CD14-positive monocyte (primary cell): ENCODE results near the gene SLMAP. TPM values are rescaled to one million over a fixed set of nuclear protein-coding genes. Genes with fewer than 3 reads are reported as not detected.

Experiments used
- DNase-seq, 3 donors: peaks; one replicate each; pipeline ENCODE4 v3.0.0-alpha.2; 2011 to 2022
- H2AFZ ChIP-seq: 2 replicates; pipeline ENCODE4 v1.6.0; 2012; ENCODE audit warnings: mild to moderate bottlenecking, low read depth, low read length, inconsistent platforms; ENCODE audit not compliant: insufficient read depth, poor library complexity, severe bottlenecking
- H3K27ac ChIP-seq, 2 donors: 1 replicate in 1 of 2; 2 replicates in 1 of 2; pipeline ENCODE4 v1.5.1; 2012 to 2013; ENCODE audit warnings: low read length in 2 of 2, control low read depth in 1 of 2, inconsistent platforms in 1 of 2, low read depth in 1 of 2, mild to moderate bottlenecking in 1 of 2
- H3K27me3 ChIP-seq, 2 donors: one replicate each; pipeline versions ENCODE4 v1.6.0 to v1.6.1; 2011 to 2013; ENCODE audit warnings: low read length in 2 of 2; ENCODE audit not compliant: control insufficient read depth in 2 of 2, insufficient read depth in 2 of 2
- H3K36me3 ChIP-seq, 2 donors: replicated peaks in 1 of 2; 1 replicate in 1 of 2; 2 replicates in 1 of 2; pipeline versions ENCODE4 v1.5.1 to v1.6.1; 2012 to 2013; ENCODE audit warnings: low read length in 2 of 2, control low read depth in 1 of 2, inconsistent platforms in 1 of 2, mild to moderate bottlenecking in 1 of 2; ENCODE audit not compliant: insufficient read depth in 2 of 2, control insufficient read depth in 1 of 2
- H3K4me1 ChIP-seq, 2 donors: 1 replicate in 1 of 2; 2 replicates in 1 of 2; pipeline versions ENCODE4 v1.5.1 to v1.6.1; 2012 to 2013; ENCODE audit warnings: low read length in 2 of 2, control low read depth in 1 of 2, inconsistent platforms in 1 of 2, mild to moderate bottlenecking in 1 of 2, moderate library complexity in 1 of 2; ENCODE audit not compliant: insufficient read depth in 2 of 2, control insufficient read depth in 1 of 2
- H3K4me2 ChIP-seq: replicated peaks from 2 replicates; pipeline ENCODE3; 2012; ENCODE audit warnings: low read length, moderate library complexity, mild to moderate bottlenecking; ENCODE audit not compliant: poor library complexity, severe bottlenecking; ENCODE audit errors: extremely low read depth
- H3K4me3 ChIP-seq, 3 experiments: fragments of 200-600 bp in 1 of 3; sonication (generic) in 1 of 3; replicated peaks in 1 of 3; 1 replicate in 2 of 3; 2 replicates in 1 of 3; pipeline ENCODE4 v1.5.1; 2011 to 2013; ENCODE audit warnings: low read length in 3 of 3, mild to moderate bottlenecking in 3 of 3, control low read depth in 2 of 3, low read depth in 2 of 3, inconsistent platforms in 1 of 3, moderate library complexity in 1 of 3
- H3K79me2 ChIP-seq: 2 replicates; pipeline ENCODE4 v1.6.0; 2012; ENCODE audit warnings: mild to moderate bottlenecking, control low read depth, inconsistent platforms, low read length, moderate library complexity; ENCODE audit not compliant: insufficient read depth
- H3K9ac ChIP-seq: 2 replicates; pipeline ENCODE4 v1.6.0; 2017; ENCODE audit warnings: low read length, mild to moderate bottlenecking; ENCODE audit not compliant: insufficient read depth, poor library complexity, severe bottlenecking
- H3K9me3 ChIP-seq, 2 donors: replicated peaks in 1 of 2; 1 replicate in 1 of 2; 2 replicates in 1 of 2; pipeline versions ENCODE4 v1.5.1 to v1.6.1; 2012 to 2013; ENCODE audit warnings: low read length in 2 of 2, control low read depth in 1 of 2; ENCODE audit not compliant: control insufficient read depth in 1 of 2, insufficient read depth in 1 of 2
- H4K20me1 ChIP-seq: 2 replicates; pipeline ENCODE4 v1.6.0; 2012; ENCODE audit warnings: mild to moderate bottlenecking, low read length, control low read depth, moderate library complexity; ENCODE audit not compliant: insufficient read depth
- H3K27ac Mint-ChIP-seq, 7 donors: one replicate each; pipeline ENCODE4 v1.8.0; 2020; ENCODE audit warnings: mild to moderate bottlenecking in 7 of 7, mixed read lengths in 7 of 7, moderate library complexity in 6 of 7, inconsistent platforms in 2 of 7
- H3K27me3 Mint-ChIP-seq, 3 donors: one replicate each; pipeline ENCODE4 v1.8.0; 2021 to 2022; ENCODE audit warnings: low read depth in 3 of 3, mild to moderate bottlenecking in 3 of 3, mixed read lengths in 3 of 3, moderate library complexity in 3 of 3, inconsistent platforms in 1 of 3
- H3K36me3 Mint-ChIP-seq, 2 donors: one replicate each; pipeline ENCODE4 v1.8.0; 2020; ENCODE audit warnings: mixed read lengths in 2 of 2, inconsistent platforms in 1 of 2, mild to moderate bottlenecking in 1 of 2
- H3K4me1 Mint-ChIP-seq: one replicate; pipeline ENCODE4 v1.8.0; 2020; ENCODE audit warnings: mild to moderate bottlenecking, mixed read lengths
- H3K4me3 Mint-ChIP-seq, 2 donors: one replicate each; pipeline ENCODE4 v1.8.0; 2020; ENCODE audit warnings: mild to moderate bottlenecking in 2 of 2, mixed read lengths in 2 of 2, moderate library complexity in 1 of 2
- H3K9me3 Mint-ChIP-seq, 7 donors: one replicate each; pipeline ENCODE4 v1.8.0; 2020 to 2022; ENCODE audit warnings: mixed read lengths in 7 of 7, mild to moderate bottlenecking in 6 of 7, moderate library complexity in 6 of 7, inconsistent platforms in 2 of 7
- WGBS: methylation state at CpG from one replicate; pipeline ENCODE4 v1.1.5; 2013; ENCODE audit warnings: missing lambda C conversion rate; ENCODE audit not compliant: insufficient coverage; 5-methylcytosine and 5-hydroxymethylcytosine counted together
- intact Hi-C, 2 donors: fragments of 100-400 bp; cut with micrococcal nuclease; formaldehyde crosslinking; loops; one replicate each; pipeline versions ENCODE4 v1.15.0 to v1.15.1; 2023
- polyA plus RNA-seq, 3 donors: library from polyadenylated mRNA; depleted of rRNA in 1 of 3; unstranded in 2 of 3; stranded (reverse) in 1 of 3; fragments of 300-500 nt in 2 of 3; fragments of >200 nt in 1 of 3; fragmentation: Illumina TruSeq in 2 of 3; gene quantifications; 1 replicate in 2 of 3; 2 replicates in 1 of 3; pipeline ENCODE4 v1.2.3, GENCODE V29; 2012 to 2021
- TF ChIP-seq, protein P1 (sequence below): fragments of 200-600 bp; IDR thresholded peaks from one replicate; pipeline ENCODE4 v1.8.0; 2022; ENCODE audit warnings: antibody characterized with exemption, mild to moderate bottlenecking

The SLMAP gene
- polyA plus RNA-seq, 3 donors: 12.3 to 17.6 (median 16.1) TPM

- no peak overlapping the region for H3K27ac ChIP-seq
- no peaks in the 10 kb centered on the region for H3K36me3 Mint-ChIP-seq
- 98% methylated on average over 4 of the region's 6 CpGs for WGBS
Observed at GRCh38 chr3:57717205-57717868, 38.8 kb upstream of the SLMAP start.

DNA sequence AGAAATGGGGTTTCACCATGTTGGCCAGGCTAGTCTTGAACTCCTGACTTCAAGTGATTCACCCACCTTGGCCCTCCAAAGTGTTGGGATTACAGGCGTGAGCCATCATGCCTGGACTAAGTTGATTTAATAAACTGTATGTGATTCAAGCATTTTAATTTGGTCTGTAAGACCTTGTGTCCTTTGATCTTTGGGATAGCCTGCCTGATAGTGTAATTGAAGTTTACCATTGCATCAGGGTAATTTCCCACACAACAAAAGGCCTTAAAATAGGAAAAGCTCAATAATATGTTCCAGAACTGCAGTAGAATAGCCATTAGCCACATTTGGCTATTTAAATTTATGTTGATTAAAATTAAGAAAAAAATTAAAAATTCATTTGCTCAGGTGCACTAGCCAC is 38.0 kb upstream of the SLMAP start:
- no peak overlapping the region for H3K27ac ChIP-seq
- no peak for DNase-seq
- intact Hi-C loops: no loop called here
- H3K4me1 ChIP-seq: no peaks in the 10 kb centered on the region
- Mint-ChIP-seq H3K27ac (no peak overlapping the region), H3K36me3 (no peaks in the 10 kb centered on the region), H3K27me3 (peaks cover 0 to under 1% (median 0%) of the 10 kb centered on the region in 3 donors), H3K4me1 (no peaks in the 10 kb centered on the region), H3K4me3 (no peak overlapping the region), H3K9me3 (no peaks in the 10 kb centered on the region)
- no peaks in the 10 kb centered on the region for H3K79me2 ChIP-seq
- TF ChIP-seq, protein P1, sequence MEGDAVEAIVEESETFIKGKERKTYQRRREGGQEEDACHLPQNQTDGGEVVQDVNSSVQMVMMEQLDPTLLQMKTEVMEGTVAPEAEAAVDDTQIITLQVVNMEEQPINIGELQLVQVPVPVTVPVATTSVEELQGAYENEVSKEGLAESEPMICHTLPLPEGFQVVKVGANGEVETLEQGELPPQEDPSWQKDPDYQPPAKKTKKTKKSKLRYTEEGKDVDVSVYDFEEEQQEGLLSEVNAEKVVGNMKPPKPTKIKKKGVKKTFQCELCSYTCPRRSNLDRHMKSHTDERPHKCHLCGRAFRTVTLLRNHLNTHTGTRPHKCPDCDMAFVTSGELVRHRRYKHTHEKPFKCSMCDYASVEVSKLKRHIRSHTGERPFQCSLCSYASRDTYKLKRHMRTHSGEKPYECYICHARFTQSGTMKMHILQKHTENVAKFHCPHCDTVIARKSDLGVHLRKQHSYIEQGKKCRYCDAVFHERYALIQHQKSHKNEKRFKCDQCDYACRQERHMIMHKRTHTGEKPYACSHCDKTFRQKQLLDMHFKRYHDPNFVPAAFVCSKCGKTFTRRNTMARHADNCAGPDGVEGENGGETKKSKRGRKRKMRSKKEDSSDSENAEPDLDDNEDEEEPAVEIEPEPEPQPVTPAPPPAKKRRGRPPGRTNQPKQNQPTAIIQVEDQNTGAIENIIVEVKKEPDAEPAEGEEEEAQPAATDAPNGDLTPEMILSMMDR: no peak
- no CpG with 5 or more reads among the region's 1 CpG for WGBS
- no peak overlapping the region for H3K4me3 ChIP-seq
- no peaks in the 10 kb centered on the region for H3K9me3 ChIP-seq
- H2AFZ ChIP-seq: no peak overlapping the region
- no peaks in the 10 kb centered on the region for H4K20me1 ChIP-seq
- no peak overlapping the region for H3K4me2 ChIP-seq
- H3K27me3 ChIP-seq: no peaks in the 10 kb centered on the region
- H3K9ac ChIP-seq: no peak overlapping the region
- H3K36me3 ChIP-seq: no peaks in the 10 kb centered on the region

More at GRCh38 chr3:57717205-57717868, 38.8 kb upstream of the SLMAP start:
- Histone ChIP-seq H2AFZ (no peak overlapping the region), H3K9me3 (no peaks in the 10 kb centered on the region), H3K4me1 (no peaks in the 10 kb centered on the region), H3K9ac (no peak overlapping the region), H3K79me2 (no peaks in the 10 kb centered on the region), H3K4me3 (no peak overlapping the region), H3K27me3 (no peaks in the 10 kb centered on the region), H3K4me2 (no peak overlapping the region), H3K36me3 (no peaks in the 10 kb centered on the region), H4K20me1 (no peaks in the 10 kb centered on the region)
- TF ChIP-seq, protein P1: no peak
- intact Hi-C loops: no loop called here
- no peaks in the 10 kb centered on the region for H3K4me1 Mint-ChIP-seq
- peak overlapping the region in 3 of 7 donors; percentile 16 to 61 (median 52) for H3K27ac Mint-ChIP-seq
- no peak for DNase-seq
- peaks cover 0 to 2% (median 0%) of the 10 kb centered on the region in 3 donors for H3K27me3 Mint-ChIP-seq
- H3K9me3 Mint-ChIP-seq: no peaks in the 10 kb centered on the region
- H3K4me3 Mint-ChIP-seq: no peak overlapping the region
